HG02642 (cell line): Measurements from ENCODE around the gene RIMOC1.

Experiments used
- ATAC-seq: cut with Tn5 transposase; IDR thresholded peaks from one replicate; pipeline ENCODE4 v1.9.1; 2021; ENCODE audit warnings: mild to moderate bottlenecking; ENCODE audit not compliant: unreplicated experiment, poor library complexity

Gene RIMOC1

GRCh38 chr5:41951224-41951623, 47.1 kb downstream of the RIMOC1 start:
- no peak for ATAC-seq
